HepG2 (cell line): ENCODE measurements around the gene RPS6KB2. TPM values are rescaled to one million over a fixed set of nuclear protein-coding genes. Genes with fewer than 3 reads are reported as not detected.

ENCODE experiments used
- AGO1 ChIP-seq: fragments of 200-400 bp; formaldehyde crosslinking; IDR thresholded peaks from 2 replicates; pipeline ENCODE4 v1.6.1; 2017; ENCODE audit warnings: mild to moderate bottlenecking, low read depth, low read length, moderate library complexity; ENCODE audit not compliant: poor library complexity, severe bottlenecking
- IRF1 ChIP-seq: sonication (generic); formaldehyde crosslinking; IDR thresholded peaks from 2 replicates; pipeline ENCODE4 v1.4.0; 2020; ENCODE audit warnings: low read depth, mild to moderate bottlenecking, missing genetic modification reagents
- SATB2 ChIP-seq: sonication (generic); formaldehyde crosslinking; IDR thresholded peaks from 2 replicates; pipeline ENCODE4 v1.5.0; 2020; ENCODE audit warnings: missing genetic modification reagents
- ZBTB42 ChIP-seq: sonication (generic); formaldehyde crosslinking; IDR thresholded peaks from 2 replicates; pipeline ENCODE4 v1.5.0; 2020; ENCODE audit warnings: mild to moderate bottlenecking, missing genetic modification reagents
- ZNF251 ChIP-seq: sonication (generic); formaldehyde crosslinking; IDR thresholded peaks from 2 replicates; pipeline ENCODE4 v1.9.0; 2021; ENCODE audit warnings: mild to moderate bottlenecking, missing genetic modification reagents
- ZNF83 ChIP-seq: sonication (generic); formaldehyde crosslinking; IDR thresholded peaks from 2 replicates; pipeline ENCODE4 v1.4.0; 2020; ENCODE audit warnings: missing genetic modification reagents, mild to moderate bottlenecking, borderline replicate concordance
- polyA plus RNA-seq, 8 experiments: library from polyadenylated mRNA; depleted of rRNA in 3 of 8; stranded (reverse) in 7 of 8; unstranded in 1 of 8; fragments of >200 nt; fragmentation: Illumina TruSeq in 4 of 8; extraction: Trizol in 4 of 8; gene quantifications; 2 replicates each; pipeline versions ENCODE4 v1.2.1 to v1.2.3, GENCODE V29; 2011 to 2016; ENCODE audit warnings: low read depth in 4 of 8, missing spikeins in 1 of 8, mixed read lengths in 1 of 8; ENCODE audit not compliant: insufficient read depth in 1 of 8
- total RNA-seq, 5 experiments: library from RNA; depleted of rRNA; stranded (reverse); fragments of >200 nt; fragmentation: Illumina TruSeq; extraction: Trizol; gene quantifications; 2 replicates each; pipeline ENCODE4 v1.2.3, GENCODE V29; 2016; ENCODE audit warnings: low read depth in 1 of 5
- TF ChIP-seq, protein P1 (sequence below), 2 experiments: sonication (generic) in 1 of 2; formaldehyde crosslinking in 1 of 2; IDR thresholded peaks; 2 replicates each; pipeline versions ENCODE4 v1.6.1 to v1.9.0; 2014 to 2022; ENCODE audit warnings: antibody characterized with exemption in 1 of 2, borderline replicate concordance in 1 of 2, inconsistent platforms in 1 of 2, low read depth in 1 of 2, missing genetic modification reagents in 1 of 2
- TF ChIP-seq, protein P2 (sequence below): sonication (generic); formaldehyde crosslinking; IDR thresholded peaks from 2 replicates; pipeline ENCODE4 v1.8.0; 2022; ENCODE audit warnings: mild to moderate bottlenecking, missing genetic modification reagents
- TF ChIP-seq, protein P3 (sequence below): sonication (generic); formaldehyde crosslinking; IDR thresholded peaks from 2 replicates; pipeline ENCODE4 v1.5.0; 2020; ENCODE audit warnings: mild to moderate bottlenecking, missing genetic modification reagents, borderline replicate concordance

The RPS6KB2 gene
- total and polyA plus RNA-seq, 2 of the 13 experiments (the other 11 are each of a cell fraction or from before 2014, with no cell fraction given), result 52.9 to 54.8 TPM

DNA sequence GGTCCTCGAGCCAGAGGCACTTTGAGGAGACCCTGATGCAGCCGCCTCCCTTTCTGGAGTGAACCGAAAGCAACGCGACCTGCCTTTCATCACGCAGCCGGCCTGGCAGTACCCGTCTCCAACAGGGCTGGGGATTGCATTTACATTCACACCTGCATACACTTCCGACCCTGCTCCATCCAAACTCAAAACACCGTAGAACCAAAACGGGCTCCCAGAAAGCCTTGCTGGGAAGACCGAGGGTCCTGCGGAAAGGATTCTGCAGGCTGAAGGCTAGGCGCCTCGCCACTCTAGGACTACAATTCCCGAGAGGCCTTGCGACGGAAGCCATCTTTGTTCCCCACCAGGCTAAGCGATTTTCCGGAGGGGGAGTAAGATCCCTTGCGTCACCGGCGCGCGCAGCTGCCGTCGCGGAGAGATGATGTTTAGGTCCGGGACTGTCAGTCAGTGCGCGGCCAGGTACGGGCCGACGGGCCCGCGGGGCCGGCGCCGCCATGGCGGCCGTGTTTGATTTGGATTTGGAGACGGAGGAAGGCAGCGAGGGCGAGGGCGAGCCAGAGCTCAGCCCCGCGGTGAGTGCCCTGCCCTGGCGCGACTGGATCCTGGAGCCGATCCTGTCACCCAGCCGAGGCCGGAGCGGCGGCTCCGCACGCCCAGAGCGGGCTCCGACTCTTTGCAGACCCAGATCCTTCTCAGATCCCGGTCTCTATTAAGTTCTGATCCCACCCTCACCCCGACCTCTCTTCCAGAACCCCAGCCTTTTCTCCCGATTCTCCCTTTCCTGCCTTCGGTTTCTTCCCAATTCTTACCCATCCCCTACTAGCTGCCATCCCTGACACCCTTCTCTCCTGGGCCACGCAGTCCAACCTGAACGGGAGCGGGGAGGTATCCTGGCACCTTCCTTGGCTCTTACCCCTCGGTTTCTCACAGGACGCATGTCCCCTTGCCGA lies at the start of gene RPS6KB2 (continued):
- TF ChIP-seq, protein P1, sequence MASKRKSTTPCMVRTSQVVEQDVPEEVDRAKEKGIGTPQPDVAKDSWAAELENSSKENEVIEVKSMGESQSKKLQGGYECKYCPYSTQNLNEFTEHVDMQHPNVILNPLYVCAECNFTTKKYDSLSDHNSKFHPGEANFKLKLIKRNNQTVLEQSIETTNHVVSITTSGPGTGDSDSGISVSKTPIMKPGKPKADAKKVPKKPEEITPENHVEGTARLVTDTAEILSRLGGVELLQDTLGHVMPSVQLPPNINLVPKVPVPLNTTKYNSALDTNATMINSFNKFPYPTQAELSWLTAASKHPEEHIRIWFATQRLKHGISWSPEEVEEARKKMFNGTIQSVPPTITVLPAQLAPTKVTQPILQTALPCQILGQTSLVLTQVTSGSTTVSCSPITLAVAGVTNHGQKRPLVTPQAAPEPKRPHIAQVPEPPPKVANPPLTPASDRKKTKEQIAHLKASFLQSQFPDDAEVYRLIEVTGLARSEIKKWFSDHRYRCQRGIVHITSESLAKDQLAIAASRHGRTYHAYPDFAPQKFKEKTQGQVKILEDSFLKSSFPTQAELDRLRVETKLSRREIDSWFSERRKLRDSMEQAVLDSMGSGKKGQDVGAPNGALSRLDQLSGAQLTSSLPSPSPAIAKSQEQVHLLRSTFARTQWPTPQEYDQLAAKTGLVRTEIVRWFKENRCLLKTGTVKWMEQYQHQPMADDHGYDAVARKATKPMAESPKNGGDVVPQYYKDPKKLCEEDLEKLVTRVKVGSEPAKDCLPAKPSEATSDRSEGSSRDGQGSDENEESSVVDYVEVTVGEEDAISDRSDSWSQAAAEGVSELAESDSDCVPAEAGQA (IDR thresholded peaks at IDR 0.05; ENCODE audit: low read depth), result peak; percentile 94
- TF ChIP-seq, protein P1 (CRISPR knock-in tag; IDR thresholded peaks at IDR 0.05; ENCODE audit: borderline replicate concordance), result peak; percentile 33; the same call in 1 of the 2 replicates
- TF ChIP-seq IRF1 (no peak), ZNF251 (CRISPR knock-in tag) (no peak), ZBTB42 (peak; percentile 19; the same call in 1 of the 2 replicates), SATB2 (0 out of 2 replicates have a peak, but pooled peaks have one; percentile 72), ZNF83 (CRISPR knock-in tag) (no peak), AGO1 (peak; percentile 19)
- TF ChIP-seq, protein P2, sequence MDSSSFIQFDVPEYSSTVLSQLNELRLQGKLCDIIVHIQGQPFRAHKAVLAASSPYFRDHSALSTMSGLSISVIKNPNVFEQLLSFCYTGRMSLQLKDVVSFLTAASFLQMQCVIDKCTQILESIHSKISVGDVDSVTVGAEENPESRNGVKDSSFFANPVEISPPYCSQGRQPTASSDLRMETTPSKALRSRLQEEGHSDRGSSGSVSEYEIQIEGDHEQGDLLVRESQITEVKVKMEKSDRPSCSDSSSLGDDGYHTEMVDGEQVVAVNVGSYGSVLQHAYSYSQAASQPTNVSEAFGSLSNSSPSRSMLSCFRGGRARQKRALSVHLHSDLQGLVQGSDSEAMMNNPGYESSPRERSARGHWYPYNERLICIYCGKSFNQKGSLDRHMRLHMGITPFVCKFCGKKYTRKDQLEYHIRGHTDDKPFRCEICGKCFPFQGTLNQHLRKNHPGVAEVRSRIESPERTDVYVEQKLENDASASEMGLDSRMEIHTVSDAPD (CRISPR knock-in tag), result no peak
- TF ChIP-seq, protein P3, sequence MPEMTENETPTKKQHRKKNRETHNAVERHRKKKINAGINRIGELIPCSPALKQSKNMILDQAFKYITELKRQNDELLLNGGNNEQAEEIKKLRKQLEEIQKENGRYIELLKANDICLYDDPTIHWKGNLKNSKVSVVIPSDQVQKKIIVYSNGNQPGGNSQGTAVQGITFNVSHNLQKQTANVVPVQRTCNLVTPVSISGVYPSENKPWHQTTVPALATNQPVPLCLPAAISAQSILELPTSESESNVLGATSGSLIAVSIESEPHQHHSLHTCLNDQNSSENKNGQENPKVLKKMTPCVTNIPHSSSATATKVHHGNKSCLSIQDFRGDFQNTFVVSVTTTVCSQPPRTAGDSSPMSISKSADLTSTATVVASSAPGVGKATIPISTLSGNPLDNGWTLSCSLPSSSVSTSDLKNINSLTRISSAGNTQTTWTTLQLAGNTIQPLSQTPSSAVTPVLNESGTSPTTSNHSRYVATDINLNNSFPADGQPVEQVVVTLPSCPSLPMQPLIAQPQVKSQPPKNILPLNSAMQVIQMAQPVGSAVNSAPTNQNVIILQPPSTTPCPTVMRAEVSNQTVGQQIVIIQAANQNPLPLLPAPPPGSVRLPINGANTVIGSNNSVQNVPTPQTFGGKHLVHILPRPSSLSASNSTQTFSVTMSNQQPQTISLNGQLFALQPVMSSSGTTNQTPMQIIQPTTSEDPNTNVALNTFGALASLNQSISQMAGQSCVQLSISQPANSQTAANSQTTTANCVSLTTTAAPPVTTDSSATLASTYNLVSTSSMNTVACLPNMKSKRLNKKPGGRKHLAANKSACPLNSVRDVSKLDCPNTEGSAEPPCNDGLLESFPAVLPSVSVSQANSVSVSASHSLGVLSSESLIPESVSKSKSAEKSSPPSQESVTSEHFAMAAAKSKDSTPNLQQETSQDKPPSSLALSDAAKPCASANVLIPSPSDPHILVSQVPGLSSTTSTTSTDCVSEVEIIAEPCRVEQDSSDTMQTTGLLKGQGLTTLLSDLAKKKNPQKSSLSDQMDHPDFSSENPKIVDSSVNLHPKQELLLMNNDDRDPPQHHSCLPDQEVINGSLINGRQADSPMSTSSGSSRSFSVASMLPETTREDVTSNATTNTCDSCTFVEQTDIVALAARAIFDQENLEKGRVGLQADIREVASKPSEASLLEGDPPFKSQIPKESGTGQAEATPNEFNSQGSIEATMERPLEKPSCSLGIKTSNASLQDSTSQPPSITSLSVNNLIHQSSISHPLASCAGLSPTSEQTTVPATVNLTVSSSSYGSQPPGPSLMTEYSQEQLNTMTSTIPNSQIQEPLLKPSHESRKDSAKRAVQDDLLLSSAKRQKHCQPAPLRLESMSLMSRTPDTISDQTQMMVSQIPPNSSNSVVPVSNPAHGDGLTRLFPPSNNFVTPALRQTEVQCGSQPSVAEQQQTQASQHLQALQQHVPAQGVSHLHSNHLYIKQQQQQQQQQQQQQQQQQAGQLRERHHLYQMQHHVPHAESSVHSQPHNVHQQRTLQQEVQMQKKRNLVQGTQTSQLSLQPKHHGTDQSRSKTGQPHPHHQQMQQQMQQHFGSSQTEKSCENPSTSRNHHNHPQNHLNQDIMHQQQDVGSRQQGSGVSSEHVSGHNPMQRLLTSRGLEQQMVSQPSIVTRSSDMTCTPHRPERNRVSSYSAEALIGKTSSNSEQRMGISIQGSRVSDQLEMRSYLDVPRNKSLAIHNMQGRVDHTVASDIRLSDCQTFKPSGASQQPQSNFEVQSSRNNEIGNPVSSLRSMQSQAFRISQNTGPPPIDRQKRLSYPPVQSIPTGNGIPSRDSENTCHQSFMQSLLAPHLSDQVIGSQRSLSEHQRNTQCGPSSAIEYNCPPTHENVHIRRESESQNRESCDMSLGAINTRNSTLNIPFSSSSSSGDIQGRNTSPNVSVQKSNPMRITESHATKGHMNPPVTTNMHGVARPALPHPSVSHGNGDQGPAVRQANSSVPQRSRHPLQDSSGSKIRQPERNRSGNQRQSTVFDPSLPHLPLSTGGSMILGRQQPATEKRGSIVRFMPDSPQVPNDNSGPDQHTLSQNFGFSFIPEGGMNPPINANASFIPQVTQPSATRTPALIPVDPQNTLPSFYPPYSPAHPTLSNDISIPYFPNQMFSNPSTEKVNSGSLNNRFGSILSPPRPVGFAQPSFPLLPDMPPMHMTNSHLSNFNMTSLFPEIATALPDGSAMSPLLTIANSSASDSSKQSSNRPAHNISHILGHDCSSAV, result 0 out of 2 replicates have a peak, but pooled peaks have one; percentile 27
